Sigmoid colon (tissue), 4 donors: ENCODE data around the gene RPS14.

Experiments used
- CTCF ChIP-seq, 4 experiments: fragments of 450-650 bp in 3 of 4; fragments of 200-600 bp in 1 of 4; IDR thresholded peaks; one replicate each; pipeline ENCODE4 v1.5.1; 2016 to 2019; ENCODE audit warnings: antibody characterized with exemption in 4 of 4, mild to moderate bottlenecking in 3 of 4, moderate library complexity in 2 of 4
- EP300 ChIP-seq, 4 donors: sonication (generic); formaldehyde crosslinking; IDR thresholded peaks; one replicate each; pipeline ENCODE4 v1.6.1; 2017; ENCODE audit warnings: antibody characterized with exemption in 4 of 4
- POLR2A ChIP-seq, 2 donors: fragments of 450-650 bp; IDR thresholded peaks; one replicate each; pipeline ENCODE4 v1.6.1; 2016; ENCODE audit warnings: antibody characterized with exemption in 2 of 2, mild to moderate bottlenecking in 2 of 2, moderate library complexity in 2 of 2

- TF ChIP-seq POLR2A (IDR thresholded peaks at IDR 0.05), result no peak
- TF ChIP-seq CTCF (IDR thresholded peaks at IDR 0.05), result no peak
- no peak for TF ChIP-seq EP300 (IDR thresholded peaks at IDR 0.05)
Observed at GRCh38 chr5:150434464-150434863, 15.1 kb downstream of the RPS14 start.
